ENCODE data around the gene ERMN.

The ERMN gene

DNA sequence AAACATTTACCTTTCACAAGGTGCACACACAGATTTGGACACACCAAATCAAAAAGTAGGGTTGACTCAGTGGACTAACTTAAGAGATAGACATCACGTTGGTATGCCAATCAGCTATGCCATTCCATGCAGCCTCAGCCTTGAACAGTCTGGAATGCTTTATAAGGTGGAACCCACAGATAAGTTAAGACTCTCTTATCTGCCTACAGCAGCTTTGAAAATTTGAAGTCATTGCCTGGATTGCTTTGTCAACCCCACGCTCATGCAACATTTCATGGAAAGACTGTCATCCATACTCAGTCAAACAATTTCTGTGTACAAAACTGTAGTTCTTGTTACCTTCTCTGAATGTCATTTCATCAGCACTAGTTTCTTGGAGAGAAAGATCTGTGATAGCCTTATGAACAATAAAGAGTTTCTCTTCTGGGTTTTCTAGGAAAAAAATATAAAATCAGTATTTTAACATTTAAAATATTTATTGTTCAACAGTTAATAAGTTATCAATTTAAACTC is 1.2 kb downstream of the ERMN start:
- Histone ChIP-seq H3K4me1 (no peaks in the 10 kb centered on the region), H3K4me3 (ENCODE audit: low read depth, low read length) (no peak overlapping the region), H3K27me3 (no peaks in the 10 kb centered on the region), H3K36me3 (no peaks in the 10 kb centered on the region), H3K9me3 (no peaks in the 10 kb centered on the region)
- TF ChIP-seq, protein P1, sequence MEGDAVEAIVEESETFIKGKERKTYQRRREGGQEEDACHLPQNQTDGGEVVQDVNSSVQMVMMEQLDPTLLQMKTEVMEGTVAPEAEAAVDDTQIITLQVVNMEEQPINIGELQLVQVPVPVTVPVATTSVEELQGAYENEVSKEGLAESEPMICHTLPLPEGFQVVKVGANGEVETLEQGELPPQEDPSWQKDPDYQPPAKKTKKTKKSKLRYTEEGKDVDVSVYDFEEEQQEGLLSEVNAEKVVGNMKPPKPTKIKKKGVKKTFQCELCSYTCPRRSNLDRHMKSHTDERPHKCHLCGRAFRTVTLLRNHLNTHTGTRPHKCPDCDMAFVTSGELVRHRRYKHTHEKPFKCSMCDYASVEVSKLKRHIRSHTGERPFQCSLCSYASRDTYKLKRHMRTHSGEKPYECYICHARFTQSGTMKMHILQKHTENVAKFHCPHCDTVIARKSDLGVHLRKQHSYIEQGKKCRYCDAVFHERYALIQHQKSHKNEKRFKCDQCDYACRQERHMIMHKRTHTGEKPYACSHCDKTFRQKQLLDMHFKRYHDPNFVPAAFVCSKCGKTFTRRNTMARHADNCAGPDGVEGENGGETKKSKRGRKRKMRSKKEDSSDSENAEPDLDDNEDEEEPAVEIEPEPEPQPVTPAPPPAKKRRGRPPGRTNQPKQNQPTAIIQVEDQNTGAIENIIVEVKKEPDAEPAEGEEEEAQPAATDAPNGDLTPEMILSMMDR (IDR thresholded peaks at IDR 0.05; ENCODE audit: low read depth, low read length): no peak
- no peak for DNase-seq

- Histone ChIP-seq H3K36me3 (no peaks in the 10 kb centered on the region), H3K4me3 (ENCODE audit: low read depth, low read length) (no peak overlapping the region), H3K4me1 (no peaks in the 10 kb centered on the region), H3K9me3 (no peaks in the 10 kb centered on the region), H3K27me3 (no peaks in the 10 kb centered on the region)
- TF ChIP-seq, protein P1 (IDR thresholded peaks at IDR 0.05; ENCODE audit: low read depth, low read length): no peak
- no peak for DNase-seq
Observed at GRCh38 chr2:157322432-157322831, 3.2 kb downstream of the ERMN start.

DNA sequence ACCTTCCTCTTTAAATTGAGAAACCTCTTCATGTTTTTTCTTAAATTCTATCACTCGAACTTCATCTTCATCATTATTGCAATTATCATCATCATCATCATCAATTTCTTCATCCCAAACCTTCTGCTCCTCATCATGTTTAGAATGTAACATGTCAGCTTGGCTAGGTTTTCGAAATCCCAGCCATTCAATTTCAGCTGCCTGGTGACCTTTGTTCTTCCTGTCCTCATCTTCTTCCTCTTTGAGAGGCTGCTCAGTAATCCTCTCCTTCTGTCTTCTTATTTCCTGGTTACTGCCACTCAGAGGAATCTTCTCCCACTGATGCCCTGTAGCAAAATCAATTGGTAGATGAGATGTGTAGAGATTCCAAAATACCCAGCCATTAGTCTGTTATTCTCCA is 4.2 kb downstream of the ERMN start:
- Histone ChIP-seq H3K36me3 (no peaks in the 10 kb centered on the region), H3K9me3 (no peaks in the 10 kb centered on the region), H3K4me1 (no peaks in the 10 kb centered on the region), H3K4me3 (ENCODE audit: low read depth, low read length) (no peak overlapping the region), H3K27me3 (no peaks in the 10 kb centered on the region)
- TF ChIP-seq, protein P1 (IDR thresholded peaks at IDR 0.05; ENCODE audit: low read depth, low read length): no peak
- DNase-seq: no peak

- Histone ChIP-seq H3K36me3 (no peaks in the 10 kb centered on the region), H3K27me3 (no peaks in the 10 kb centered on the region), H3K9me3 (no peaks in the 10 kb centered on the region), H3K4me3 (ENCODE audit: low read depth, low read length) (no peak overlapping the region), H3K4me1 (no peaks in the 10 kb centered on the region)
- TF ChIP-seq, protein P1 (IDR thresholded peaks at IDR 0.05; ENCODE audit: low read depth, low read length): no peak
- DNase-seq: no peak
Observed at GRCh38 chr2:157320409-157320808, 5.2 kb downstream of the ERMN start.

DNA sequence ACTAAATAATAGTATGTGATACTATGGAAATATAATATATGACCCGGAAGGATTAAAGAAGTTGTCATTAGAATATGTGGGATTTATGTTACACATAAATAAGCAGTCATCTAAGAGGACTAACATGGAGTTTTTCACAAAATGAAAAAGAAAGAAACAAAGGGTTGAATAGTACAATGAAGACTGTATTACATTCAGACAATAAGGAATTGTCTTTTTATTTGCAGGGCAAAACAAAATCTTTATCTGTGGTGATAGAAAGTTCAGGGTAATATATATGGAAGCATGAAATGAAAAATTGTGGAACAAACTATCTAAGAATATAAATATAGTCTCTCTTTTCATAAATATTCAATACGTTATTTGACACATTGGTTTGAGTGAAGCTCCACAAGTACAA is 5.8 kb downstream of the ERMN start:
- DNase-seq: no peak
- Histone ChIP-seq H3K27me3 (no peaks in the 10 kb centered on the region), H3K4me3 (ENCODE audit: low read depth, low read length) (no peak overlapping the region), H3K4me1 (no peaks in the 10 kb centered on the region), H3K36me3 (no peaks in the 10 kb centered on the region), H3K9me3 (no peaks in the 10 kb centered on the region)
- TF ChIP-seq, protein P1 (IDR thresholded peaks at IDR 0.05; ENCODE audit: low read depth, low read length): no peak

GRCh38 chr2:157318884-157319283 is 6.7 kb downstream of the ERMN start:
- Histone ChIP-seq H3K9me3 (no peaks in the 10 kb centered on the region), H3K4me3 (ENCODE audit: low read depth, low read length) (no peak overlapping the region), H3K36me3 (no peaks in the 10 kb centered on the region), H3K27me3 (no peaks in the 10 kb centered on the region), H3K4me1 (no peaks in the 10 kb centered on the region)
- DNase-seq: no peak
- TF ChIP-seq, protein P1 (IDR thresholded peaks at IDR 0.05; ENCODE audit: low read depth, low read length): no peak
